Sigmoid colon (tissue), 4 donors: ENCODE data around the gene ABCA8.

Source experiments
- EP300 ChIP-seq, 4 donors: sonication (generic); formaldehyde crosslinking; IDR thresholded peaks; one replicate each; pipeline ENCODE4 v1.6.1; 2017; ENCODE audit warnings: antibody characterized with exemption in 4 of 4
- TF ChIP-seq, protein P1 (sequence below), 4 experiments: fragments of 450-650 bp in 3 of 4; fragments of 200-600 bp in 1 of 4; IDR thresholded peaks; one replicate each; pipeline ENCODE4 v1.5.1; 2016 to 2019; ENCODE audit warnings: antibody characterized with exemption in 4 of 4, mild to moderate bottlenecking in 3 of 4, moderate library complexity in 2 of 4

DNA sequence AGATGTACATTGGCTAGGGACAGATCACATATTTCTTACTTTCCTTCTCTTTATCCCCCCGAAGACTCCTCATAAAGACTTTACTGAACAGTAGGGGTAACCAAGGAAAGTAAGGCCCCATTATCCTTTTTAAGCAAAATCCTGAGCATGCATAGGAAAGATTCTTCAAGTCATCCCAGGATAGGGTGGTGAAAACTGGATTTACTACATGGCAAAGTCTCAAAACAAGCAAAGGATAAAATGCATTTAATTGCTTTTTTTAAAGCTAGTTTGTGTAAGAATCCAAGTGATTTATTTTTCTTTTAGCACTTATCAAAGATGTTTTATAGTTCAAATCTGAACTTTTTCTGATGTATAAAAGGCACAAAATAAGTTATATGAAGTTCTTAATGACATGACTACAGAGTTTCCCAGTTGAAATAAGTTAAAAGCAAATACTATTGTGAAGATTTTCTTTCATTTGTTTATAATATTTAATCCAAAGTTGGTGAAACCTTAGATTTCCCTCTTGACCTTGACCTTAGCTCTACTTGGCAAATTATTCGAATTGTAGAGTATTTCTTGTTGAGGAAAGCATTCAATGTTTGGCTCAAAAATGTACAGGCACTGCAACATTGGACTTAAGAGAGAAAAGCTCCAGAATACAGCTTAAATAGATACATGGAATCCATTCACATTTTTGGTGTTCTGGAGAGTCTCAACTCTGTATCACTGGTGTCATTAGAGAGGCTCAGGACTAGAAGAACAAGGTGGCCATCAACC, 104.3 kb downstream of the ABCA8 start:
- TF ChIP-seq, protein P1, sequence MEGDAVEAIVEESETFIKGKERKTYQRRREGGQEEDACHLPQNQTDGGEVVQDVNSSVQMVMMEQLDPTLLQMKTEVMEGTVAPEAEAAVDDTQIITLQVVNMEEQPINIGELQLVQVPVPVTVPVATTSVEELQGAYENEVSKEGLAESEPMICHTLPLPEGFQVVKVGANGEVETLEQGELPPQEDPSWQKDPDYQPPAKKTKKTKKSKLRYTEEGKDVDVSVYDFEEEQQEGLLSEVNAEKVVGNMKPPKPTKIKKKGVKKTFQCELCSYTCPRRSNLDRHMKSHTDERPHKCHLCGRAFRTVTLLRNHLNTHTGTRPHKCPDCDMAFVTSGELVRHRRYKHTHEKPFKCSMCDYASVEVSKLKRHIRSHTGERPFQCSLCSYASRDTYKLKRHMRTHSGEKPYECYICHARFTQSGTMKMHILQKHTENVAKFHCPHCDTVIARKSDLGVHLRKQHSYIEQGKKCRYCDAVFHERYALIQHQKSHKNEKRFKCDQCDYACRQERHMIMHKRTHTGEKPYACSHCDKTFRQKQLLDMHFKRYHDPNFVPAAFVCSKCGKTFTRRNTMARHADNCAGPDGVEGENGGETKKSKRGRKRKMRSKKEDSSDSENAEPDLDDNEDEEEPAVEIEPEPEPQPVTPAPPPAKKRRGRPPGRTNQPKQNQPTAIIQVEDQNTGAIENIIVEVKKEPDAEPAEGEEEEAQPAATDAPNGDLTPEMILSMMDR (IDR thresholded peaks at IDR 0.05) = no peak
- TF ChIP-seq EP300 (IDR thresholded peaks at IDR 0.05) = no peak
